DND-41 (cell line): Measurements from ENCODE around the gene PHF13.

Experiments
- EZH2 ChIP-seq: IDR thresholded peaks from 3 replicates; pipeline ENCODE4 v1.6.1; 2012; ENCODE audit warnings: borderline replicate concordance, low read depth, mild to moderate bottlenecking, moderate library complexity, low read length, inconsistent platforms; ENCODE audit not compliant: severe bottlenecking
- TF ChIP-seq, protein P1 (sequence below): IDR thresholded peaks from 2 replicates; pipeline ENCODE4 v1.5.1; 2012; ENCODE audit warnings: borderline replicate concordance, low read length, moderate library complexity, mild to moderate bottlenecking; ENCODE audit not compliant: poor library complexity, severe bottlenecking; ENCODE audit errors: extremely low read depth

DNA sequence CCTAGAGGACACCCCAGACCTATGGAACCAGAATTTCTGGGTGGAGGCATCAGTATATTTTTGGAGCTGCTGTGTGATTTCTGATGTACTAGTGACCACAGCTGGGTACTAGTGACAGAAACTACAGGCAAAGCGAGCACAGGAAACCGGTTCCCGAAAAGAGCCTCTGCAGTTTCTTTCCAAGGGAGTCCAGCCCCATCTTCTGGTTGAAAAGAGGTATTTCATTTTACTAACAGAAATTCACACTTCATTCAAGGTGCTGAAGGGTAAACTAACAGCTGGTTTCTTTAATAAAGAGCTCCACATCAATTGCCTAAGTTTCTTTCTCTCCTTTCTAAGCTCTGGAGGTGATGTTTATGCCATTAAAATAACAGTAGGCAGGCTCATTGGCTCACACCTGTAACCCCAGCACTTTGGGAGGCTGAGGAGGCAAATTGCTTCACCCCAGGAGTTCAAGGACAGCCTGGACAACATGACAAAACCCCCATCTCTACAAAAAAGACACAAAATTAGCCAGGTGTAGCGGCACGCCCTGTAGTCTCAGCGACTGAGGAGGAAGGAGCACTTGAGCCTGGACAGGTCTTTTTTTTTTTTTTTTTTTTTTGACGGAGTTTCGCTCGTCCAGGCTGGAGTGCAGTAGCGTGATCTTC lies 33.1 kb downstream of the PHF13 start:
- TF ChIP-seq, protein P1, sequence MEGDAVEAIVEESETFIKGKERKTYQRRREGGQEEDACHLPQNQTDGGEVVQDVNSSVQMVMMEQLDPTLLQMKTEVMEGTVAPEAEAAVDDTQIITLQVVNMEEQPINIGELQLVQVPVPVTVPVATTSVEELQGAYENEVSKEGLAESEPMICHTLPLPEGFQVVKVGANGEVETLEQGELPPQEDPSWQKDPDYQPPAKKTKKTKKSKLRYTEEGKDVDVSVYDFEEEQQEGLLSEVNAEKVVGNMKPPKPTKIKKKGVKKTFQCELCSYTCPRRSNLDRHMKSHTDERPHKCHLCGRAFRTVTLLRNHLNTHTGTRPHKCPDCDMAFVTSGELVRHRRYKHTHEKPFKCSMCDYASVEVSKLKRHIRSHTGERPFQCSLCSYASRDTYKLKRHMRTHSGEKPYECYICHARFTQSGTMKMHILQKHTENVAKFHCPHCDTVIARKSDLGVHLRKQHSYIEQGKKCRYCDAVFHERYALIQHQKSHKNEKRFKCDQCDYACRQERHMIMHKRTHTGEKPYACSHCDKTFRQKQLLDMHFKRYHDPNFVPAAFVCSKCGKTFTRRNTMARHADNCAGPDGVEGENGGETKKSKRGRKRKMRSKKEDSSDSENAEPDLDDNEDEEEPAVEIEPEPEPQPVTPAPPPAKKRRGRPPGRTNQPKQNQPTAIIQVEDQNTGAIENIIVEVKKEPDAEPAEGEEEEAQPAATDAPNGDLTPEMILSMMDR = peak; percentile 60
- TF ChIP-seq EZH2 = no peak
